NCI-H1417 (cell line): ENCODE data around the gene CD6.

Experiments used
- DNase-seq, 3 experiments: peaks; one replicate each; lab custom pipeline; 2025; lab: John Stamatoyannopoulos, UW

The CD6 gene

GRCh38 chr11:61028135-61028729, 56.8 kb downstream of the CD6 start:
- peak; percentile 11 to 70 (median 49) for DNase-seq

DNA sequence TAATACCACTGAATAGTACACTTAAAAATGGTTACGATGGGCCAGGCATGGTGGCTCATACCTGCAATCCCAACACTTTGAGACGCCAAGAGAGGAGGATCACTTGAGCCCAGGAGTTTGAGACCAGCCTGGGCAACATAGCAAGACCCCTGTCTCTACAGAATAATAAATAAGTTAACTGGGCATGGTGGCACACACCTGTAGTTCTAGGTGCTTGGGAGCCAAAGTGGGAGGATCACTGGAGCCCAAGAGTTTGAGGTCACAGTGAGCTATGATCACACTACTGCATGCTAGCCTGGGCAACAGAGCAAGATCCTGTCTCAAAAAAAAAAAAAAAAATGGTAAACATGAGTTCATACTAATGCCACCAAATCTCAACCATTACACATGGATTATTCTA, 61.3 kb downstream of the CD6 start:
- DNase-seq, result no peak

- no peak for DNase-seq
Observed at GRCh38 chr11:61033417-61033816, 61.9 kb downstream of the CD6 start.

DNA sequence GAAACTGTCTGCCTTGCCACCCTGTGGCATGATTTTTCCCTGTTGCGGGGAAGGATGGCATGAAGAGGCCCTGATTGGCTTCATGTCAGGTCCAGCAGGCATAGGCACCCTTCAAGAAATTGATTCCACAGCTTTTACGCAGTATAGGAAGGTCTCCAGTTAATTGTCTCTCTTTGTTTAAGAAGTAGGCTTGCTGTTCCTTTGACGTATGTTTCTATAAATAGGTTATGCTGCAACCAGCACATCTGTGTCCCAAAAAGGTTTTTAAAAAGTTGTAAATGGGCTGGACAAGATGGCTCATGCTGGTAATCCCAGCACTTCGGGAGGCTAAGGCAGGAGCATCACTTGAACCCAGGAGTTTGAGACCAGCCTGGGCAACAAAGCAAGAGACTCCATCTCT, 62.6 kb downstream of the CD6 start:
- no peak for DNase-seq

- no peak for DNase-seq
Observed at GRCh38 chr11:61034704-61035525, 63.4 kb downstream of the CD6 start.

DNA sequence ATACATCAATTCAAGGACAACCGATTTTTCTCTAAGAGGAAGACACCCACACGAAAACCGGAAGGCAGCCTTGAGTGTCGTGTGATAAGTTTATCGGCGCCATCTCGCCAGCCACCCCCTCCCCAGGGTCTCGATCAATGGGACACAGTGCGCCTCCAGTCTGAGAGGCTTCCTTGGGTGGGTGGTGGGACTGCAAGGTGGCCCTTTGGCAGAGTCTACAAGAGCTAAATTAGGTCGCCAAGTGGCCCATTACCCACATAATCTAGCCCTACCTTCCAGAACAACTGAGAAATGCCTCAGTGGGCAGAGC, 64.0 kb downstream of the CD6 start:
- no peak for DNase-seq

GRCh38 chr11:61037441-61038093, 66.1 kb downstream of the CD6 start:
- DNase-seq, result no peak

DNA sequence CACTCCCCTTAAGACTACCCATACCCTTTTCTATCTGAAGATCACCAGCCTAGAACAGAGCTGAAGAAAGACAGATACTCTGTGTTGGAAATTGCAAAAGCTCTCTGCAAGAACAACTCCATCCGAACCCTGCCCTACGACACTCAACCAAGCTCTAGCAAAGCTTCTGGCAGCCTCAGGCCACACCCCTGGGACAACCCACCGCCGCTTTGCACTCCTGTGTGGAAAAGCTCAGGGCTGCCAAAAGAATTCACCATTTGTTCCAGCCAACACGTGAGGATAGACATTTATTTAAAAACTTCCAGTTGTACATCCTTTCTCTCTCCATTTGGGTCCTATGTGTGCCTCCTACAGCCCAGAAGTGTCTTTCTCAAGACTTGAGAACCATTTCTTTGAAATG, 68.4 kb downstream of the CD6 start:
- DNase-seq, result no peak

GRCh38 chr11:61041755-61042518, 70.5 kb downstream of the CD6 start:
- peak; percentile 95 to 99 (median 96) for DNase-seq

GRCh38 chr11:61042537-61042936, 71.1 kb downstream of the CD6 start:
- DNase-seq, result no peak

DNA sequence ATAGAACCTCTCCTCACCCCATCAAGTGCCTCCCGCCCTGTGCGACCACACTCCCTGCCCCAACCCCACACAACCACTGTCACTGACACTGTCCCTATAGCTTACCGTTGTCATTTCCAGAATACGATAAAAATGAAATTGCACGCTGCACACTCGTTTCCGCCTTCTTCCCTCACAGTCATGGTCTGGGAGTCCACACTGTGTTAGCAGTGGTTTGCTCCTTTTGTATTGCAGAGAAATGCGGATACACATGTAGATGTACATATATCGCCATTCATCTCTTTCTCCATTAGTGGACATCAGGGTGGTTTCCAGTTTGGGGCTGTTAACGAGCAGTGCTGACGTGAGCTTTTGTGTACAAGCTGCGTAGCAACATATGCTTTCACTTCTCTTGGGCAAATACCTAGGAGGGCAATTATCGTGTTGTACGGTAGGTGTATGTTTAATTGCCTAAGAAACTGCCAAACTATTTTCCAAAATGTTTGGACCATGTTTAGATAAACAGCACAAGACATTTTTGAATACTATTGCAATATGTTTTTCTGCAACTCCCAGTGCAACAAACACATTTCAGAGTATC, 71.6 kb downstream of the CD6 start:
- DNase-seq, result peak; percentile 47 to 86 (median 73)

- DNase-seq, result peak in 1 of 3 experiments; percentile 25
Observed at GRCh38 chr11:61045271-61045670, 73.8 kb downstream of the CD6 start.

GRCh38 chr11:61046833-61047232, 75.4 kb downstream of the CD6 start:
- DNase-seq, result peak in 1 of 3 experiments; percentile 13

GRCh38 chr11:61048368-61049062, 77.0 kb downstream of the CD6 start:
- DNase-seq, result no peak

GRCh38 chr11:61049063-61049377, 77.5 kb downstream of the CD6 start:
- DNase-seq, result no peak

GRCh38 chr11:61049859-61050258, 78.4 kb downstream of the CD6 start:
- no peak for DNase-seq

- peak in 1 of 3 experiments; percentile 36 for DNase-seq
Observed at GRCh38 chr11:61052182-61052972, 80.9 kb downstream of the CD6 start.

- DNase-seq, result no peak
Observed at GRCh38 chr11:61053191-61053590, 81.7 kb downstream of the CD6 start.

DNA sequence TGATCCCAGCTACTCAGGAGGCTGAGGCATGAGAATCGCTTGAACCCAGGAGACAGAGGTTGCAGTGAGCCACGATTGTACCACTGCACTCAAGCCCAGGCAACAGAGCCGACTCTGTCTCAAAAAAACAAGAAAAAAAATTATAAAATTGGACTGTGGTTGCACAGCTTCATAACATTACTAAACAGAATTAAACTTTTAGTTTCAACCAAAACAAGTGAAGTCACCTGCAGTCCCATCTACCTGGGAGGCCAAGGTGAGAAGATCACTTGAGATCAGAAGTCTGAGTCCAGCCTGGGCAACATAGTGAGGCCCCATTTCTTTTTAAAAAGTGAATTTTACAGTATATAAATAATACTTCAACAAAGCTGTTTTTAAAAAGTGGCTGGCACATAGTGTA, 83.0 kb downstream of the CD6 start:
- no peak for DNase-seq

GRCh38 chr11:61054927-61055562, 83.6 kb downstream of the CD6 start:
- no peak for DNase-seq
